ENCODE measurements around the gene TSPAN11.

TSPAN11 gene

DNA sequence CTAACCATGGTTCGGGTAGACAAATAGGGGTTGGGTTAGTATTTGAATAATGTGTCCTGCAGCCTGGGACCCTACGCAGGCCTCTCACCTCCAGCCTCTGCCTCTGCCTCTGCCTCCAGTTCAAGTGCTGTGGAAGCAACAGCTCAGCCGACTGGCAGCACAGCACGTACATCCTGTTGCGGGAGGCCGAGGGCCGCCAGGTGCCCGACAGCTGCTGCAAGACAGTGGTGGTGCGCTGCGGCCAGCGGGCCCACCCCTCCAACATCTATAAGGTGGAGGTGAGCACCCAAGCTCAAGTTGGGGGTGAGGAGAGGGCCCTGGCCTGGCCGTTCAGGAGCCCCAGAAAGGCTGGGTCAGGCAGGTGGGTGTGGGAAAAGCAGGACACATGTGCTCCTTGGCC, 55.9 kb downstream of the TSPAN11 start:
- DNase-seq, result no peak

DNA sequence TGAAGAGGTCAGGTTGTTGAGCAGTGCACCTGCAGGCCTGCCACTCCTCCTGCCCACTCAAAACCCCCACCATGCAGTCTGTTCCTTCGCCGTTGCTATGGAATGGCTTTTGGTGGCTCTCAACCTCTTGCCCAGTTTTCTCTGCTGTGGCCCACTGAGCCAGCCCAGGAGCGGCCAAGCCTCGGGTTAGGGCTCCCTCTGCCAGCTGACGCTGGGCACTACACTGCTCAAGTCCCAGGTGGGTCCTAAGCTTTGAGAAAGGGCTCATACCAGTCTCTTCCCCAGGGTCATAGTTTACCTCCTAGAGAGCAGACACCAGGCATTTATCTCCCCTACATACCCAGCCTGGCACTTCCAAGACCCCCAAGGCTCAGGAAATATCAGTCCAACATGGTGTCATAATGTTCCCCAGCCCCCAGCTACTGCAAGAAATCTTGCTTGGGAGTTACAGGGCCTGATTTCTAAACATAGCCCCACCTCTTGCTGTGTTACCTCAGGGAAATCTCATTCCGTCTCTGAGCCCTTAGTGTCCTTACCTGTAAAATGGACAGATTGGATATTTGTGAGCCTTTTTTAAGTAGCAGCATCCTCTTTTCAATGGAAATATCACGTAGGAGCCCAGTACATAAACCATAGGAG, 59.4 kb downstream of the TSPAN11 start:
- peak; percentile 83 for DNase-seq

DNA sequence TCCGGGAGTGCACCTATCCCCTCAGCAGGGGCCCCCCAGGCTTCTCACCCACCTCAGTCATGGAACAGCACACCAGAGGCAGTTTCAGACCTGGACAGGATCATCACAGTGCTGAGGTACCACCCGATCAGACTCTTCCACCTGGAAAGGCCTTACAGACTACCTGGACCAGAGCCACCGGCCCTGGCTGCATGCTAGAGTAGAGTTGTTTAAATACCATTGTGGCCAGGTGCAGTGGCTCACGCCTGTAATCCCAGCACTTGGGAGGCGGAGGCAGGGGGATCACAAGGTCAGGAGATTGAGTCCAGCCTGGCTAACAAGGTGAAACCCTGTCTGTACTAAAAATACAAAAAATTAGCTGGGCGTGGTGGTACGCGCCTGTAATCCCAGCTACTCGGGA, 61.5 kb downstream of the TSPAN11 start:
- no peak for DNase-seq

DNA sequence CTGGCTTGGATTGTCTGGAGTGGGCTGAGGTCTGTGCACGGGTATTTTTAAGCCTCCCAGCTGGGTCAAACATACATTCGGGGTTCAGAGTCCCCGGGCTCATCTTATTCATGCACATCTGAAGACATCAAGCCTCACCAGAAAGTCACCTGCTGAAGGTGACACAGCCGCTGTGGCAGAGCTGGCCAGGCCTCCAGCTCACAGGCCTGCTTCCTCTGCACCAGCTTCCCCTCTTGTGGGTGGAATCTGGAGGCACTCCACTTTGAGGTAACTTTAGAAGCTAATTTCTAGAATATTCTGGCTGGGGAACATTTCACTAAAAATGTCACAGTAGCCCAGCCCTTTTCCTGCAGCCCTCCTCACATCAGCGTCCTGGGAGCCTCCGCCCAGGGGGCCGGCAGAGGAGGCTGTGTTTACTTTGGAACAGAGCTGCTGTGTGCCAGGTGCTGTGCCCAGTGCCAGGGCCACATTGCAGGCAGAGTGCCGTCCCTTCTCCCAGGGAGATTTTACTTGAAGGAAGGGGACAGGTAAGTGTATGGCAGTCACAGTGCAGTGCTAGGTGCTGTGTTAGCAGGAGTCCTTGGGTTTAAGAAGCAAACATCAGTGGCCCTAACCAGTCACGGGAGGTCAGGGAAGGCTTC, 62.2 kb downstream of the TSPAN11 start:
- DNase-seq, result no peak

DNA sequence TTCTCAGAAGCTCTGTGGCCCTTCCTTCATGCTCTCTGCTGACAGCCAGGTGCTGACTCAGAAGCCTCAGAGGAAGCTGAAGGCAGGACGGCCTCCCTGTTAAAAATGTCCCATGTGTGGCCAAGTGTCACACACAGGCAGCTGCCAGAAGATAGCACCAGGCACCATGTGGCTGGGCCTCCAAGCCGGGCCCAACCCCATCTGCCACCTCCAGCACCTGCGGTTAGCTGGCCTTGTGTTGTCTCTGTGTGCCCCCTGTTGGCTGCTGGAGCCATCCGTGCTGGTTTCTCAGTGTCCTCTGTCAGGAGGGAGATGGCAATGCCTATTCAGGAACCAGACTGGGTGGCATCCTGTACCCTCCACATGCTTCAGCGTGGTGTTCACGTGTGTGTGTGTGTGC, 63.2 kb downstream of the TSPAN11 start:
- no peak for DNase-seq

DNA sequence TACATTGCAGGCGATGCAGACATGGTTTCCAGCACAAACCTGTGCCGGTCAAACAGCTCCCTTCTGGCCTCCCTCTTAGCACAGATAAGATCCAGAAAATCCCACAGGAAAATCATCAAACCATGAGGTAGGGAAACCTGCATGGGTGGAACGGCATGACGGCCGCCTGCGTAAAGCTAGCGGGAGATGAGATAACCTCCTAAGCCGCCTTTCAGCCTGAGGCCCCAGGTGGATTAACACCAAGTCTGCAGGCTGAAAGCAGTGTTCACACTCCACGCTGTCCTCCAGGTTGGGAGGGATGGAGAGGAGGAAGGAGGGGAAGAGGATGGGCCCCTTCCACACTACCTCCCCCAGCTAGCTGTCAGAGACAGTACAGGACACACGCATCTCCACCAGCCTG, 63.8 kb downstream of the TSPAN11 start:
- no peak for DNase-seq

DNA sequence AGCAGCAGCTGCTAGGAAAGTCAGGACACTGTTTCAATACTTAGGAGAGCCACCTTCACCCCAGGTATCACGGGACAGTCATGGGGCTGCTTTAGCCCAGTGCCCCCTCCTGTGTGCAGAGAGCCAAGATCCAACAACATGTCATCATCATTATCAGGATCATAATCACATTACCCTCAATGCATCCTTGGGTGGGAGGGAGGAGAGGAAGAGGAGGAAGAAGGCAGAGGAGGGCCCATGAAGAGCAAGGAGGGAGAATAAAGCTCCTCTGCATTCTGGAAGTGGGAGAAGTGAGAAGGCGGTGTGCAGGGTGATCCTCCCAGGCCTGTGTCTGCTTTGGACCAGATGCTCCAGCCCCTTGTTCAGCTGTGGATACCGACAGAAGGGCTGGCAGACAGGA, 64.2 kb downstream of the TSPAN11 start:
- DNase-seq, result no peak

DNA sequence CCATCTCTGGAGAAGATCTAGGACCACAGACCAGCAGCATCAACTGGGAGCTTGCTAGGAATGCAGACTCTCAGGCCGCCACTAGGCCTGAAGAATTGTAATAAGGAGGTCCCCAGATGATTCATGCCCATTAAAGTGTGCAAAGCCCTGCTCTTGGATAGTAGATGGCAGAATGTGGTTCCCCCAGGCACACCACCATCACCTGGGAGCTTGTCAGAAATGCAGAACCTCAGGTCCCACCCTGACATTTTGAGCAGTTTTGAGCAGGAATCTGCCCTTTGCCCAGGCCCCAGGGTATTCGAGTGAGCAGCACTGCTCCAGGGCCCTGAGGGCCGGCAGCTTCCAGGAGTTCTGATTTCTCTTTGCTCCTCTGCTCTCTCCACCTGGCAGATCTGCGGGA, 64.9 kb downstream of the TSPAN11 start:
- no peak for DNase-seq

DNA sequence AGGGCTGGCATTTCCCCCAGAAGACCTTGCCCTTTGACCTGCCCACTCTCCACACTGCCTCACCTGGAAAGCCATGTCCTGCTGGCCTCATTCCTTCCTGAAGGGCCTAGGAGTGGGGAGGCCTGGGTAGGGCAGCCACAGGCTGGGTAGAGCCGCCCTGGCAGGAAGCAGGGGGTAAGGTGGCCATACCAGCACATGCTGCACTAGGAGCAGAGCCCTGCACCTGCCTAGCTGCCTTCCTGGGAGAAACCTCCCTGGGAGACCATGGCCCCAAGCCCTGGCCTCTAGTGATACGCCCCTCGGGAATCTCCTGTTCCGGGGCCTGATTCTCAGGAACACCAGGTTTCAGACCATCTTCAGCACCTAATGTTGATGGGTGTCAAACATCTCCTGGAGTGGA, 65.8 kb downstream of the TSPAN11 start:
- no peak for DNase-seq

DNA sequence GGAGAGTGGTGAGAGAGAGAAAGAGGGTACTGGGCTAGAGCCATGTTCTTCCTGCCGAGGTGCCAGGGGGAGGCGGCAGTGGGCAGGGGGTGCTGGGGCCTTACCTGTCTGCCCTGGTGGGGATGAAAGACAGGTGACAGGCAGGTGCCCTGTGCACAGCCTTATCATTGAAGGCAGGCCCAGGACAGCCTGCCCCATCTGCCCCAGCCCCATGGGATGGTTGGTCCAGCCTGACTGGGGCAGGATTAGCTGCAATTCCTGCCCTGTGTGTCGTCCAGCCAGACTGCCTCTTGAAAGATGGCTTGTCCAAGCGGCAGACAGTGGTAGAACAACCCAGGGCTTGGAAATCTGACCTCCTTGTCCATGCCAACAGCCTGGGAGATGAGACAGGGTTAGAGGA, 67.2 kb downstream of the TSPAN11 start:
- DNase-seq, result no peak

DNA sequence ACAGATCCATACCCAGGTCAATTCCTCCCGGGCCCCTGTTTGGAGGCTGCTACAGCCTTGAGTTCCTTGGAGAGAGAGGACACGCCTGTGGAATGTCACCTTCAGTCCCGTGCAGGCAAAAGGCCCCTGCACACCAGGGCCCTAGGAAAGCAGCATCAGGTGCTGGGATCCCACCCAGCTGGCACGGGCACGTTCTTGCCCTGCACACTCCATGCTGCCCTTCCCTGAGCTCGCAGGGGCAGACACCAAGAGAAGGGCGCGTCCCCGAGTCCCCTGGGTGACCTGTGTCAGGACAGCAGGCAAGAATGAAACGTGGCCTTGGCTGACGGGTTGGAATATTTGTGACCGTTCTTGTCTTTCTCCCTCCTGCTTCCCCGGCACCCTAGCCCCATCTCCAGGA, 67.7 kb downstream of the TSPAN11 start:
- no peak for DNase-seq

DNA sequence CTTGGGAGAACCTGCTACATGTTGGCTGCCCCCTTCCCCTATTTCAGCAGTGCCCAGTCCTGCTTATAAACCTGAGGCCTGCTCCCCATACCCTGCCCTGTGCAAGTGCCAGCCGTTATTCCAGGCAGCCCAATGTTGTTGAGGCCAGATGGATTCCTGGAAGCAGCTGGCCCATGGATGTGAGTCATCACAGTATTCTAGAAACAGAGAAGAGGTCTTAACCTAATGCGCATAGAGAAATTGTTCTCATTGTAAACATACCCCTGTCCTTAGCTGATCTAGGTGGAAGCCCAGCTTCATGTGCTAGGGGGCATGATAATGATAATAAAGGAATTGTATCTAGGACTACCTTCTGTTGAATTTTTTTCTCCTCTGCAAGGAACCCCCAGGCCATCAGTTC, 69.7 kb downstream of the TSPAN11 start:
- no peak for DNase-seq

DNA sequence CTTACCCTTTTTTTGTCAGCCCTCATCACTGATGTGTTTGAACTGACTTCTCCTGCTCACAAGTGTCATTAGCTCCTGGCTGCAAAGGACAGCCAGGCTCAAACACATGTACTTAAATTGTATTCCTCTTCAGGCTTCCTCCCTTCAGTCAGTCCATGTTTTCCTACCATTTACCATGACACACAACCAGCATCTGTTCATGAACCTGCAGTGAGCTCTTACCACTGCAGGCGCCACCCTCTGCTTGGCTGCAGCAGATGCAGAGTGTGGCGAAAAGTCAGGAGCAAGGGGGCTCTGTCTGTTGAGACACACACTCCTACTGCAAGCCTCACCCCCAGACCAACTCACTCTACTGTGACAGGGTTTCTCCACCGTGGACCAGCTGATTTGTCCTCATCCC, 70.2 kb downstream of the TSPAN11 start:
- DNase-seq, result no peak

DNA sequence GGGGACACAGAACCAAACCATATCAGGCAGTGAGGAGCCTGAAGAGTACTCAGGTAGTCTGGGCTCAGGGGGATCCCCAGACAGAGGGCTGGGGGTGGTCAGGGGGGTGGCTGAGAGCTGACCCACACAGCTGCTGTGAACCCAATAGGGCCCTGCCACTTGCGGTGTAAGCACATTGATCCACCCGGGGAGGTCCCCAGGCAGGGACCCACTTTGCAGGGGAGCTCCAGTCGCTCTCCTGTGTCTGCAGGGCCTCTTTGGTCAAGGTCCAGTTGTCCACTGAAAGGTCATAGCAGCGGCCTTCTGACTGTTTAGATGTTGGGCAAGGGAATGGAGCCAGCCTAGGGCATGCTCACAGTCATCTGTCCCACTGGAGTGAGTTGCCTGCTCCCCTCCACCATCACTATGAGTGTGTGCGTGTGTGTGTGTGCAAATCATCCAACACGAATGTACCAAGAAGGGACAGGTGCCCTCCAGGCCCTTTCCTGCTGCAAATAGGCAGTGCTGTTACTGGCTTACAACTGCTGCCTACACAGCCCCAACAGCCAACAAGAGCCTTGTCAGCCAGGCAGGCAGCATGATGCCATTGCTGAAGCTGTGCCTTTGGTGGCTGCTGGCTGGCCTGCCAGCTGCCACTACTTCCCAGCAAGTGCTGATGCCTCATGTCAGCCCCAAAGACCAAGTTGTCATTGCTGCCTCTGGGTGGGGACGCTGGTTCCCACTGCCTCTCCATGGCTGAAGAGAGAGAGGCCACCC, 71.3 kb downstream of the TSPAN11 start:
- DNase-seq, result no peak

DNA sequence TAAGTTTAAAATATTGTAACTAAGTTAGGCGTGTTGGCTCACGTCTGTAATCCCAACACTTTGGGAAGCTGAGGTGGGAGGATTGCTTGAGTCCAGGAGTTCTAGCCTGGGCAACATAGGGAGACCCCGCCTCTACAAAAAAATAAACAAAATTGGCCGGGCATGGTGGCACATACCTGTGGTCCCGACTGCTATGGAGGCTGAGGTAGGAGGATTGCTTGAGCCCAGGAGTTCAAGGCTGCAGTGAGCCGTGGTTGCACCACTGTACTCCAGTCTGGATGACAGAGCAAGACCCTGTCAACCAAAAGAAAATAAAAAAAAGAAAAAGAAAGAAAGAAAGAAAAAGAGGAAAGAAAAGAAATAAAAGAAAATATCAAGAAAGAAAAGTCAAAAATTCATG, 72.5 kb downstream of the TSPAN11 start:
- DNase-seq, result no peak

DNA sequence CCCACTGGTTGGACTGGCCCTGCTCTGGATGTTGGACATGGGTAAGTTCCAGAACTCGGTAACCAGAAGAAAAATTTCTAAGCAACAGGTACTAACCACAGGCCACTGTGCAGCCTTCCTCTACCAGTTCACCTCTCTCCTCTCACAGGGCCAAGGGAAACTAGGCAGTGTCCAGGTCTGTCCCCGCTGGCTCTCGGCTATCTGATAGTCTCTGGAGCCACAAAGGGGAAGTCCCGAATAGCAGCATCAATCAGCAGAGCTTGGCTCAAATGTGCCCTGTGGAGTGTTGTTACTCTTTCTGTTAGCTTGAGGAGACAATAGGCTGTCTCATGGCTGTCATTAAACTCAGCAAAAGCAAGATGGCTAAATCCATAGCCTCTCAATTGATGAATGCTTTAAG, 73.2 kb downstream of the TSPAN11 start:
- DNase-seq, result no peak

DNA sequence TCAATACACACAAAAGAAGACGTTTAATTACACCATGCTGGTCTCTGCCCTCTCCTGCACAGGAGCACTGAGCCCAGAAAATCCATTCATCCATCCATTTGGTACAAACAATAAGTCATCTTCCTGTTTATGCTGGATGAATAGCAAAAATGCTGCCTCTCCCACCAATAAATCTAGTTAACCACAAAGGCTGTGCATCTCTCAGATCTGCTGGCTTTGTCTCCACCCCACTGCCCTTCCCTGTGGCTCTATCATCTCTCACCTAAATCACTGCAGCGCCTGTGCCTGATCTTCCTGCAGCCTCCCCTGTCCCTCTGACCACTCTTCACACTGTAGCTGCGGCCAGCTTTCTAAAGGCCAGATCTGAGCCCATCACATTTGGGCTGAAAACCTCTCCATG, 74.2 kb downstream of the TSPAN11 start:
- no peak for DNase-seq

DNA sequence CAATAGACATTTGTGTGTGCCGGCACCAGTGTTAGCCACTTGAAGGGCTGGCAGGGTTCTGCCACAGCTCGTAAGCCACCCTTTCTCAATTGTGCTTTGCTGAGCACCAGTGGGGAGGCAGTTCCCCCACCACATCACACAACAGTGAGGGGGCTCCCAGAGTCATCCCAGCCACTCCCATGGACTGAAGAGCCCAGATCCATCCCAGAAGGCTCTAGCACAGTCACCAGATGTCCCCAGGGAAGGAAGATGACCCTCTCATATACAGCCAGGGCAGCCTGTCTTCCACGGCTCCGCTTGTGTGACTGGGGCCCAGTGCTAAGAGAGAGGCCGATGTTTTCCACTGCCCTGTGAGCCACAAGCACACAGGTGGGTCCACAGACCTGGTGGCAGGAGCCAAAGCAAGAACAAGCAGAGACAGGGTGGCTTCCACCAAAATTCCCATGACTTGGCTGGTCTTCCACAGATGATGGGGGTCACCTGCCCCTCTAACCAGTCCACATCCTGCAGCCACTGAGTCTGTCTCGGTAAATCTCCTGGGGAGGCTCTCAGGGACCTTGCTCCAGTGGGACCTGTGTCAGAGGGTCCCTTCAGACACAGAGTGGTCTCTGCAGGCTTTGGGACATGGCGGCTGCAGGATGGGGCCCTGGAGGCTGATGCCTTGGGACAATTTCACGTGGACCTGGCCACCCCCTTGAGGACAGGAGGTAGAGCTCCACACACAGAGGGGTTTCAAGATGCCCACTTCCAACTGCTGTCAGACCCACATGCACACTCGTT, 75.2 kb downstream of the TSPAN11 start:
- no peak for DNase-seq

DNA sequence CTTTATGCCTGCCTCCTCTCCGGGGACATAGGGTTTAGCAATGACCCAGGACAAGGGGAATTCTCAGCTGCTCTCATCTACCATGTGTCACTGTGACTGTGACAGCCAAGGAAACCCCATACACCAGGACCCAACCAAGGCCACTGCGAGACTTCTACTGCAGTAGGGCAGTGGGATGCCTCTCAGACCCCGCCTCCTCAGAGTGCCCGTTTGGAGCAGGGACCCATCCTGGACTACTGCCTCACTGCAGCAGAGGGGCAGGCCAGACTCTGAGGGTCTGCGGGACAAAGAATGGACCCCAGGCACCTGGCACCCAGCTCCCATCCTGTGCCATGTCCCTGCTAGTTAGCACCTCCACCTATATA, 75.8 kb downstream of the TSPAN11 start:
- no peak for DNase-seq

DNA sequence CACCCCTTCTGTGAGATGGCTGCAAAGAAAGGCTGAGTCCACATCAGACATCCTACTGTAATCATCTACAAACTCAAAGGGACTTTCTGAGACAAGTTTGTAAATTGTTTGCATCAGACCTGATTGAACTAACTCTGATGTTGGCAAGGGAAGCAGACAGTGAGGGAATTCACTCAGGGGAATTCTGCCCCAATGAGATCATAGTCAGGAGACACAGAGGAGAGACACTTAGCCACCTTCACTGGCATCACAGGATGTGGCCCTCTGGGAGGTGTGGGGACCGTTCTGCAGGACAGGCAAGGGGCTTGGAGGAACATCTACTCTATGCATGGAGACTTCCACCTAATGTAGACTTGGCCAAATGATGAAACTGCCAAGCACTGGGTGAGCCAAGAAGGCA, 76.5 kb downstream of the TSPAN11 start:
- no peak for DNase-seq

DNA sequence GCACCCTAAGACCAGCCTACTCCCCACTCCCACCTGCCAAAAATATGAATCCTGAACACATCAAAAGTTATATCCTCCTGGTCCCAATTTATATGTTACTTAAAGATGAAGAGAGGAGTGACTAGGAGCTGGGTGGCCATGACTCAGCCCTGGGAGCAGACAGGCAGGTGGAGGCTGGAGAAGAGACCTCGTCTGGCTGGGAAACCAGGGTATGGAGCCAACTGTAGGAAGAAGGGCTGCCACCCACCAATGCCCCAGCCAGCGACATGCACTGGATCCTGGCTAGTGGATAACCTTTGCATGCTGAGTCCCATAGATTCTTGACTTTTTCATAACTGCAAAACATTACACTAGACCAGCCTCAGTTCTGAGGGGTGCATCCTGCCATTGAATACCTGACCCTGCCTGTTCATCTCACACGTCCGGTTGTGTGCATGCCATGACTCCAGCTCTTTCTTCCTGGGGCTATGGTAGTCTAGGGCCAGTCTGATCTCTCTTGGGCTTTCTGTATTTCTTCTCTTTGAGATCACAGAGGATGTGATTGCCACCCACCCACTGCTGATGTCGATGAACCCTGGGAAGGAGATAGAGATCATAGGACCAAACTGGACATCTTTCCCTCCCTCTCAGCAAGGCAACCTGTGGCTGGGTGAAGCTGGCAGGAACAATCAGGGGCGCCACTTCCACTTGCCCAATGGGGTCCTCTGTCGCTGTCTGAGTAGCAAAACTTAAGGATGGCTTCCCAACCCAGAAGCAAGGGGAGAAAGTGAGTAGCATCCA, 77.5 kb downstream of the TSPAN11 start:
- no peak for DNase-seq

DNA sequence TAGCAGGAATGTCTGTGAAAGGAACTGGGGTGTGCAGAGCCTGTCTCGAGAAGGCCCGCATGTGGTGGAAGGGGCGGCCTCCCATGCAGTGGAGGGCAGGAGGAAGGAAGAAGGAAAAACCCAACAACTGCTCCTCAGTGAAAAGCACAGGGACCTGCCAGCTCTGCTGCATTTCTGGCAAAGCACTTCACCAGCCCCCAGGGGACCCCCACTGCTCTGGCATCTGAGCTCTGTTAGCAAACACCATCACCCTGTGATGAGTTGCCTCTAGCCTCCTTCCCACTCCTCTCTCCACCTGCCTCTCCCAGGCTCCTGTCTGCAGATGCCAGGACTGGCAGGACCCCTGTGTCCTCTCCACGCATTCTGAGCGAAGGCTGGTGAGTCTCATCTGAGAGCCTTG, 78.1 kb downstream of the TSPAN11 start:
- DNase-seq, result no peak
